T-helper 1 cell treated with Interleukin-12 subunit alpha and Interleukin-12 subunit beta and Interleukin-4 antibody, amounts not matched to agents 30 μg/mL and 1 μg/mL, for 36 hours (primary cell): ENCODE data around the gene ZNF669.

Source experiments
- H3K27ac Mint-ChIP-seq: one replicate; pipeline ENCODE4 v1.8.0; 2021; ENCODE audit warnings: mild to moderate bottlenecking, mixed read lengths
- H3K27me3 Mint-ChIP-seq: one replicate; pipeline ENCODE4 v1.8.0; 2021; ENCODE audit warnings: low read depth, mixed read lengths
- H3K36me3 Mint-ChIP-seq: one replicate; pipeline ENCODE4 v1.8.0; 2021; ENCODE audit warnings: low read depth, mixed read lengths
- H3K4me1 Mint-ChIP-seq: one replicate; pipeline ENCODE4 v1.8.0; 2021; ENCODE audit warnings: low read depth, mixed read lengths
- H3K4me3 Mint-ChIP-seq: one replicate; pipeline ENCODE4 v1.8.0; 2021; ENCODE audit warnings: mild to moderate bottlenecking, moderate library complexity, mixed read lengths
- H3K9me3 Mint-ChIP-seq: one replicate; pipeline ENCODE4 v1.8.0; 2021; ENCODE audit warnings: mixed read lengths

The ZNF669 gene

DNA sequence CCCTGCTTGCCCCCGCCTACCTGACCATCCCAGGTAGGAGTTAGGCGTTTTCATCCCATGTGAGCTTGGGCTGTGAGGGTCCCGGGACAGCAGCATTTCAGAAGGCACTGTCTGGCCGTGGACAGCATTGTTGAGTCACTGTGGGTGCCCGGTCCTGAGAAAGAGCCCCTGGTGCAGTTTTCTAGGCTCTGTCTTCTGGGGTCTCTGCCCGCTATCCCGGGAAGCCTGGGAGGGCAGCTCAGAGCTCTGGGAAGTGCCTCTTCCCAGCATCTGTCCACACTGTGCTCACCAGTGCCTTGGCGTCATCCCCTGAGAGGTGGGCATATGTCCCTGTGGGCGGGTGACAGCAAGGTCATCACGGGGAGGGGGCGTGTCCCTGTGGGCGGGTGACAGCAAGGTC, 11.4 kb upstream of the ZNF669 start:
- Mint-ChIP-seq H3K36me3 (no peaks in the 10 kb centered on the region), H3K4me1 (peaks cover 4% of the 10 kb centered on the region), H3K9me3 (peaks cover 4% of the 10 kb centered on the region), H3K4me3 (no peak overlapping the region), H3K27me3 (peaks cover 28% of the 10 kb centered on the region), H3K27ac (no peak overlapping the region)

DNA sequence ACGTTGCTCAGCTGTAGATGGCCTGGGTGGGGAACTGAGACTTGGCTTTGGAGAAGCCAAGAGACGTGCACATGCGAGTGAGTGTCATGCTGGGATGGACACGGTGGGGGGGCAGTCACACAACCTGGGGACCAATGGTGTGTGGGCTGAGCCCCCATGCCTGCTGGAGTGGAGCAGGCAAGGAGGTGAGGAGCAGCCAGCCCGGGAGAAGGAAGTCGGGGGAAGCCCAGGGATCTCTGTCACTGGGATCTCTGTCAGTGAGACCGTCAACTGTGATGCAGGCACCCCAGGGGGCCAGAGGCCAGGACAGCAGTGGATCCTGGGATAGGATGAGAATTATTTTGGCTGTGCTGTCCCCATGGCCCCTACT, 11.0 kb upstream of the ZNF669 start:
- Mint-ChIP-seq H3K36me3 (no peaks in the 10 kb centered on the region), H3K4me3 (no peak overlapping the region), H3K4me1 (peaks cover 4% of the 10 kb centered on the region), H3K27me3 (peaks cover 30% of the 10 kb centered on the region), H3K9me3 (peaks cover 4% of the 10 kb centered on the region), H3K27ac (no peak overlapping the region)

DNA sequence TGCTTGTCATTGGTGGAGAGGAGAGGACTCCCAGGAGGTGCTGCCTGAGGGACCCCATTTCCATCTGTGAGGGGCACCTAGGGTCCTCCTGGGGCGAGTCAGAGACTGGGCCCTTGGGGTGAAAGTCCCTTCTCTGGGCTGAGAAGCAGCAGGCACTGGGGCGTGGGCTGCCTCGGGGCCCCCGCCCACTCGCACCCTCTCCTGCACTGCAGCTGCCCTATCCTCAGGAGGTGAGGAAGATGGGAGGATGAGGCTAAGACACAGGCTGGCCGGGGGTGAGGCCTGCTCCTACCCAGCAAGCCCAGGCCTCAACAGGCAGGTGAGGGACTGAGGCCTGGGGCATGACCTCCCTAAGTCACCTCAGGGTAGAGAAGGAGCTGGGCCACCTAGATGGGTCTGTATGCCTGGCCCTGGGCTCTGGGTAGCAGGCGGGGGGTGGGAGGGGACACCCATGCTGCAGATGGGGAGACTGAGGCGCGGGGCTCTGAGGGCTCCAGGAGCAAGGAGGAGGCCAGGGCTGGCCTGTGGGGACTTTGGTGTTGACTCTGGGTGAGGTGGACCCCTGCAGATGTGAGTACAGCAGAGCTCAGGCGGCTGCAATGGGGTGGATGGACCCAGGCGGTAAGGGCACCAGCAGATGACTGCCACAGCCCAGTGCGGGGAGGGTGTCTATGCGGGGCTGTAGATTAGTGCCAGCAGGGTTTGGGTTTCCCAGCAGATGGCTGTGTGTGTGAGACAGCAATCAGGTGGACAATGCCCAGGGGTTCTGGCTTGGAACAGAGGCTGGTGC, 10.4 kb upstream of the ZNF669 start:
- H3K9me3 Mint-ChIP-seq: peaks cover 7% of the 10 kb centered on the region
- no peaks in the 10 kb centered on the region for H3K36me3 Mint-ChIP-seq
- H3K27me3 Mint-ChIP-seq: peaks cover 36% of the 10 kb centered on the region
- no peak overlapping the region for H3K4me3 Mint-ChIP-seq
- H3K27ac Mint-ChIP-seq: no peak overlapping the region
- H3K4me1 Mint-ChIP-seq: peaks cover 4% of the 10 kb centered on the region

DNA sequence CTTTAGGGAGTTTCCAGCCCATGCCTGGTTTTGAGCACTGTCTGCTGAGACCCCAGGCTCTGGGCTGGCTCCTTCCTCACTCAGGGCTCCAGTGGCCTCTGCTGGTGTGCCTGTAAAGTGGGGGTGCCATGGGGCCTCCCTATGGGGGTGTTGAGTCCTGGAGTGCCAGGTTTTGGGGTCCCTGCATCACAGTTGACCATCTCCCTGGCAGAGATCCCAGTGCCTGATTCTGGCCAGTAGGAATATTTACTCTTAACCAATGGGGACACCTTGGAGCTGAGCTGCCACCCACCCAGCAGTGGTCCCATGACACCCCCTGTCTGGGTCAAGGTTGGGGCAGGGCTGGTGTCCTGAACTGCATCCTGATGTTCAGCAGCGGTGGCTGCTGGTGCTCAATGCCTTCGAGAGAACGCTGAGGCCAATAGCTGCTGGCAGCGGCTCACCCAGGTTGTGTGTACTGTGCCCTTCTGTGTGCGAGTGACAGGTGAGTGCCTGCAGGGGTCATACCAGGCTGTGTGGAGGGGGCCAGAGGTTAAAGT, 9.6 kb upstream of the ZNF669 start:
- H3K27me3 Mint-ChIP-seq: peaks cover 44% of the 10 kb centered on the region
- no peak overlapping the region for H3K27ac Mint-ChIP-seq
- H3K36me3 Mint-ChIP-seq: no peaks in the 10 kb centered on the region
- H3K4me3 Mint-ChIP-seq: no peak overlapping the region
- H3K4me1 Mint-ChIP-seq: peaks cover 4% of the 10 kb centered on the region
- H3K9me3 Mint-ChIP-seq: peaks cover 7% of the 10 kb centered on the region

DNA sequence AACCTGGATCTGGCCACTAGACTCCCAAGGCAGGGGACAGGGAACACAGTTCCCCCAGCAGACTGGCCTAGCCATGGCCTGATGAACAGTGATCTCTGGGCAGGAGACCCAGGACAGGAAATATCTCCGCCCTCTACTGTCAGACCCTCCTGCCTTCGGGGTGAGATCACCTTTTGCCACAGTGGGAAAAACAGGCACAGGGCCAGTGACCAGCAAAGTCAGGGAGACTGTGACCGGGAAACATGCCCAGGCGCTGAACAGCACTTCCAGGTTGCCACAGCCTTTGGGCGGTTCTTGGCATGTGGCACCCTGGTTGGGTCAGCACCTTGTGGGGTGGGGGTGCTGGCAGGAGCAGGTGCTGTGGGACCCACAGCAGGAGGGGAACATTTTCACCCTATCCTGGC, 8.9 kb upstream of the ZNF669 start:
- Mint-ChIP-seq H3K9me3 (peaks cover 7% of the 10 kb centered on the region), H3K27me3 (peaks cover 51% of the 10 kb centered on the region), H3K36me3 (no peaks in the 10 kb centered on the region), H3K4me3 (peak overlapping the region; percentile 25), H3K4me1 (peaks cover 4% of the 10 kb centered on the region), H3K27ac (no peak overlapping the region)

DNA sequence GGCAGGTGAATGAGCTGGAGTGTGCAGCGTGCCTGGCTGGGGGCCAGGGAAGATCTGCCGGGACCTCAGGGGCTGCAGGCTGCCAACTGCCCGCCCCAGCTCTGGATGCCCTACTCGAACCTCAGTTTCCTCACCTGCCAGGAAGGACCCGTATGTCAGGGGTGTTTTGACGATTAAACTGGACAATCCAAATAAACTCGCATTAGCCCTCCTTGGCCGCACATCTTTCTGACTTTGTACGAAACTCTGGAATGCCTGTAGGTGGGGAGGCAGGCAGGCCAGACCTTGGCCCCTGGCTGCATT, 8.3 kb upstream of the ZNF669 start:
- peaks cover 4% of the 10 kb centered on the region for H3K4me1 Mint-ChIP-seq
- H3K9me3 Mint-ChIP-seq: peaks cover 8% of the 10 kb centered on the region
- no peak overlapping the region for H3K4me3 Mint-ChIP-seq
- H3K27me3 Mint-ChIP-seq: peaks cover 56% of the 10 kb centered on the region
- H3K27ac Mint-ChIP-seq: no peak overlapping the region
- no peaks in the 10 kb centered on the region for H3K36me3 Mint-ChIP-seq

DNA sequence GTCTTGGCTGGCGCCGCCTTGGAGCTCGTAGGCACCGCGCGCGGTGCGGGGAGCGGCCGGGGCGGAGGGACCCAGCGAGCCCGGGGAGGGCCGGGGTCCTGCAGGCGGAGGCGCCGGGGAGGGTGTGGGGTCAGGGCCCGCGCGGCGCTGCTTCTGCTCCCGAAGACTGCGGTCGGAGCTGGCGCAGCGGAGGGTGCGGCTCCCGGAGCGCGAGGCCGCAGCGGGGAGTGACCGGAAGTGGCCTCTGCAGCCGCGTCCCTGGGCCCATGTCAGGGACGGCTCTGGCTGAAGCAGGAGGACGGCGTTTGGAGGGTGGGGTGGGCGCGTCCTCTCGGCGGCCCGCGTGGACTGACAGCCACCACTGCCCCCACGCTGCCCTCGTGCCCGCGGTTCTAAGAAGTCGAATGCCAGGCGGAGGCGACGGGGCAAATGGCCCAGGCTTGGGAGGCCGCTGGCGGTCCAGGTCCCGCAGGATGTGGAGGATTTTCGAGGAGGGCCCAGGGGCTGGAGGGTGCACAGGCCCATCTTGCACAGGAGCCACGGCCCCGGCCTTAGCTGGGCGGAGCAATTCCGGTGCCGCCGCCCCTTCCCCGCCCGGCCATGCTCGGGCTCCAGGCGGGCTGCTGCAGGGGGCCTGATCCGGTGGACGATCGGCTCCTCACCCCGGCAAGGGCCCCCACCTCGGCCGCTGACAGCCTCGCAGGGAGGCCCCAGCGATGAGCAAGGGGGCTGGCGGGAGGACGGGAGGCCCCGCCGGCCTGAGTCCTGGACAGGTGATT, 7.7 kb upstream of the ZNF669 start:
- Mint-ChIP-seq H3K4me3 (no peak overlapping the region), H3K27me3 (peaks cover 59% of the 10 kb centered on the region), H3K36me3 (no peaks in the 10 kb centered on the region)

DNA sequence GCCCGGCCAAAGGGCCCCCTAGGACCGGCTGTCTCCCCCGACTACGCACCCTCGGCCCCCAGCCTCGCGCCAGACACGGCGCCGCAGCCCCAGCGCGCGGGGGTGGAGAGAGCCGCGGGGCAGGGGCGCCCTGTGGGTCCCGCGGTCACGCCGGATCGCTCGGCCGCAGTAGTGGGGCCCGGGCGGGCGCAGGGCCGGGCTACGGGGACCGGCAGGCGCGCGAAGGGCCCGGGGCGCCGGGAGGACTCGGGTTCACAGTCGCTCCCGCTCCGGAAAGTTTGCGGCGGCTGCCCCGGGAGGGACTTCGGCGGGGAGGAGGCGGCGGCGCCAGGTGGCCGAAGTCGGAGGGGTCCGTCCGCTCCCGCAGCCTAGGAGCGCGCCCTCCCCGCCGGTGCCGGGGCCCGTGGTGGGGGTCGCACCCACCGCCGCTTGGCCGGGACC, 7.1 kb upstream of the ZNF669 start:
- H3K4me3 Mint-ChIP-seq: no peak overlapping the region
- H3K27me3 Mint-ChIP-seq: peaks cover 60% of the 10 kb centered on the region
- no peak overlapping the region for H3K27ac Mint-ChIP-seq
- no peaks in the 10 kb centered on the region for H3K36me3 Mint-ChIP-seq
- H3K4me1 Mint-ChIP-seq: peaks cover 4% of the 10 kb centered on the region
- H3K9me3 Mint-ChIP-seq: peaks cover 14% of the 10 kb centered on the region

More for the DNA sequence above, 7.7 kb upstream of the ZNF669 start:
- Mint-ChIP-seq H3K9me3 (peaks cover 11% of the 10 kb centered on the region), H3K4me1 (peaks cover 4% of the 10 kb centered on the region), H3K27ac (no peak overlapping the region)

DNA sequence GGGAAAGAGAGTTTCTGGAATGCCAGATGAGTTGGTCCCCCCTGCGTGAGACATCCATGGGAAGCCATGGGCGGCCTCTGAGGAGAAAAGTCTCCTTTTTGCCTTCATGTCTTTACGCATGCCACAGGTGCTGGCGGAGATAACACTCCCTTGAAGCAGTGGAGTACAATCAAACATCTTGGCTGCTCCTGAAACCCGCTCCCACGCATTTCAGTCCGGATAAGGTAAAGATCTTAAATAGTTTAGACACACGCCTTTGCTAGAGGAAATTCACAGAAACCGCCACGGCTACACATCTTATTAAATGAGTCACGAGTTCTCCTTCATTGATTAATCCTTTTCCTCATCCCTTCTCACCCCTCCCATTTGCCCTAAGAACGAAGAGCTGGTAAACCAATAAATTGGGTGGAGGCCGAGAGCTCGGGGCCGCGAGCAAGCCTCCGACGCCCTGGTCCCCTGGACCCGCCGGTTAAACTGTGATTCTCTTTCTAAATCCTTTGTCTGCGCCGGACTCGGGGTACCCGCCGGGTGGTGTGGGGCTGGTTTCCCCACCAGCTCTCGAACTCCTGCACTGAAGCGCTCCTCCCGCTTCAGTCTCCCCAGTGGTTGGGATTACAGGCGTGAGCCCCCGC, 6.6 kb upstream of the ZNF669 start:
- Mint-ChIP-seq H3K4me3 (peak overlapping the region; percentile 59), H3K4me1 (peaks cover 4% of the 10 kb centered on the region), H3K36me3 (no peaks in the 10 kb centered on the region), H3K27ac (no peak overlapping the region), H3K9me3 (peaks cover 16% of the 10 kb centered on the region), H3K27me3 (peaks cover 63% of the 10 kb centered on the region)

DNA sequence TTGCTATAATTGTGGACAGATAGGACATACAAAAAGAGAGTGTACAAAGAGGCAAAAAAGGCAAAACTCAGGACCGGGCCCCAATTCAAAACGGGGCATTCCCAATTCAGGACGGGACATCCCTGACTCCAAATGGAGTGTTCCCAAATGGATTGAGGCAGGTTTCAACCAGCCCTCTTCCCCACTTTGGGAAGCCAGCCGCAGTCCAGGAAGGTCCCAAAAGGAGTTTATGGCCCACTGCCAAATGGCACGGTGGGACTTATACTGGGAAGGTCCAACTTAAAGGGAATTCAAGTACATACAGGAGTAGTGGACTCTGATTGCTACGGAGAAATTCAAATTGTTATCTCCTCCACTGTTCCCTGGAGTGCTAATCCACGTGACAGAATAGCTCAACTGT, 3.5 kb upstream of the ZNF669 start:
- Mint-ChIP-seq H3K4me3 (no peak overlapping the region), H3K27me3 (peaks cover 43% of the 10 kb centered on the region), H3K36me3 (peaks cover 9% of the 10 kb centered on the region), H3K4me1 (peaks cover 12% of the 10 kb centered on the region), H3K27ac (no peak overlapping the region), H3K9me3 (peaks cover 18% of the 10 kb centered on the region)

DNA sequence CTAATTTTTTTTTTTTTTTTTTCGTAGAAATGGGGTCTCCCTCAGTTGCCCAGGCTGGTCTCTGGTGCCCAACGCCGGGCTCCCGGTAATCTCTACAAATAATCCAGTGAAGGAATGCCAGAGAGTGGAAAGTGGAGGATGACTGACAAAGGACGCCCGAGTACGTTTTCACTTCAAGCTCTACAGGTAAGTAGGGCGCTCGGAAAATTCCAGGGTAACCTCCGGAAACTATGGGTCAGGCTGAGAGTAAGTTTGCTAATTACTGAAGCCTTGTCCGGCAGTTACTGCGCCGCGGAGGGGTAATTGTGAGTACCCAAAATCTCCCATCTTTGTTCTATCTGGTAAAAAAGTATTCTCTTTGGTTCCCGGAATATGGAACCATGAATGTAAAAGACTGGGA, 1.8 kb upstream of the ZNF669 start:
- peaks cover 34% of the 10 kb centered on the region for H3K9me3 Mint-ChIP-seq
- H3K27me3 Mint-ChIP-seq: peaks cover 39% of the 10 kb centered on the region
- H3K4me1 Mint-ChIP-seq: peaks cover 13% of the 10 kb centered on the region
- peaks cover 25% of the 10 kb centered on the region for H3K36me3 Mint-ChIP-seq
- no peak overlapping the region for H3K27ac Mint-ChIP-seq
- H3K4me3 Mint-ChIP-seq: no peak overlapping the region

DNA sequence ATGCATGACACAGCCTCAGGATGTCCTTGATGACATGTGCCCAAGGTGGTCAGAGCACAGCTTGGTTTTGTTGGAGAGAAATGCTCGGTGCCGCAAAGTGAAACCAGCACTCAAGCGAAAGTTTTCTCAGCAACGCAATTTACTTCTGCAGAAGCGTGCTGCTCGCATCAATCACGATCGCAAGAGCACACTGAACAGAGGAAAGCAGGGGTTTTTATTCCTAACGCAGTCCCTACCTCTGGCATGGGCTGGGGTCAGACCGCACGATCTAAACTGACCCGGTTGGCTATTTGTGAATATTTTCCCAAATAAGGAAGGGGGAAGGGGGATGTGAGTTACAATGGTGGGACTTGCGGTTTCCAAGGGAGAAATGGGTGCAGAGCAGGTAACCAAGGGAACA, 809 bp upstream of the ZNF669 start:
- Mint-ChIP-seq H3K27ac (peak overlapping the region; percentile 13), H3K27me3 (peaks cover 31% of the 10 kb centered on the region), H3K4me1 (peaks cover 10% of the 10 kb centered on the region), H3K9me3 (peaks cover 42% of the 10 kb centered on the region), H3K36me3 (peaks cover 35% of the 10 kb centered on the region), H3K4me3 (no peak overlapping the region)

DNA sequence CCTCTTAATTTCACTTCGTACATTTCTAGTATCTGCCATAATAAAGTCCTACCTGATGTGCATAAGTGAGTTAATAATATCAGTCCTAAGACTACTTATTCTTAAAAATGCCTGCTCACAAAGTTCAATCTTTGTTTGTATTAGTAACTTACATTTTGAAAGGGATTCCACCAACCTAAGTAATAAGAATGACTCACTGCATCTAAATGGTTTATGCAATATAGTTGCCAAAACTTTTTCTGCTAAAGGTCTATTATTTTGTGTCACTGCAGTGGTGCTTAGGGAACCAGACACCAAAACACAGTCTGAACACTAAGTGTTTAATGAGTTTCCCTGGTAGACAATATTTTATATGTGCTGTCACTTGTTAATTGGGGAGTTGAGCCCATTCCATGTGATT, 1.8 kb downstream of the ZNF669 start:
- Mint-ChIP-seq H3K9me3 (peaks cover 51% of the 10 kb centered on the region), H3K27ac (no peak overlapping the region), H3K4me1 (peaks cover 10% of the 10 kb centered on the region), H3K27me3 (peaks cover 7% of the 10 kb centered on the region), H3K36me3 (peaks cover 57% of the 10 kb centered on the region), H3K4me3 (peak overlapping the region; percentile 40)

DNA sequence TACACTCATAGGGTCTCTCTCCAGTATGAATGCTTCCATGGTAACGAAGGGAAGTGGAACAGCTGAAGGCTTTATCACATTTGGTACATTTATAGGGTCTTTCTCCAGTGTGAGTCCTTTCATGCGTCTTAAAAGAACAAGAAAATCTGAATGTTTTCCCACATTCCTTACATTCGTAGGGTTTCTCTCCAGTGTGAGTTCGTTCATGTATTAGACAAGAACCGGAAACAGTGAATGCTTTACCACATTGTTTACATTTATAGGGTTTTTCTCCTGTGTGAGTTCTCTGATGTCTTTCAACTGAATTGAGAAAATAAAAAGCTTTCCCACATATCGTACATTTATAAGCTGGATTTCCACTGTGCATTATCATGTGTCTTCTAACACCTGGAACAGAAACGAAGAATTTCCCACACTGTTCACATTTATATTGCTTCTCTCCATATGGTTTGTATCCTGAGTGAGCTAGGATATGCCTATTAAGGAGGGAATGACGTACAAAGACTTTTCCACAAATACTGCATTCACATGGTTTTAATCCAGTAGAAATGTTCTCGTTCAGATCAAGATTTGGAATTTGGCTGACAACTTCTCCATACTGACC, 3.4 kb downstream of the ZNF669 start:
- Mint-ChIP-seq H3K27me3 (no peaks in the 10 kb centered on the region), H3K4me3 (no peak overlapping the region), H3K4me1 (peaks cover 10% of the 10 kb centered on the region), H3K27ac (no peak overlapping the region), H3K9me3 (peaks cover 60% of the 10 kb centered on the region), H3K36me3 (peaks cover 72% of the 10 kb centered on the region)
